Aorta (tissue), 5 donors: ENCODE data around the gene TXN2. TPM values are rescaled to one million over a fixed set of nuclear protein-coding genes. Genes with fewer than 3 reads are reported as not detected.

Experiments used
- ATAC-seq: fragments of 200-7000 bp; cut with Tn5 transposase; one replicate; pipeline ENCODE4 v1.9.1; 2022; ENCODE audit warnings: moderate library complexity; ENCODE audit not compliant: low FRiP score
- DNase-seq, 2 donors: peaks; one replicate each; pipeline ENCODE4 v3.0.0-alpha.2; 2020
- H3K27ac ChIP-seq, 2 donors: one replicate each; pipeline ENCODE4 v1.5.1; 2013; ENCODE audit warnings: low read length in 2 of 2, mild to moderate bottlenecking in 2 of 2, moderate library complexity in 2 of 2, control low read depth in 1 of 2, inconsistent platforms in 1 of 2, low read depth in 1 of 2
- H3K27me3 ChIP-seq, 2 donors: one replicate each; pipeline ENCODE4 v1.6.1; 2013; ENCODE audit warnings: control low read depth in 1 of 2, low read length in 1 of 2, mild to moderate bottlenecking in 1 of 2, moderate library complexity in 1 of 2; ENCODE audit not compliant: insufficient read depth in 2 of 2, control insufficient read depth in 1 of 2
- H3K36me3 ChIP-seq, 2 donors: one replicate each; pipeline ENCODE4 v1.6.1; 2013; ENCODE audit warnings: control low read depth in 1 of 2, low read length in 1 of 2, mild to moderate bottlenecking in 1 of 2; ENCODE audit not compliant: insufficient read depth in 2 of 2, control insufficient read depth in 1 of 2
- H3K4me1 ChIP-seq, 2 donors: one replicate each; pipeline ENCODE4 v1.6.1; 2013; ENCODE audit warnings: low read length in 2 of 2, control low read depth in 1 of 2, mild to moderate bottlenecking in 1 of 2, moderate library complexity in 1 of 2; ENCODE audit not compliant: insufficient read depth in 2 of 2, control insufficient read depth in 1 of 2
- H3K4me3 ChIP-seq, 2 donors: one replicate each; pipeline ENCODE4 v1.5.1; 2013; ENCODE audit warnings: low read length in 2 of 2, control low read depth in 1 of 2, mild to moderate bottlenecking in 1 of 2
- H3K9me3 ChIP-seq: one replicate; pipeline ENCODE4 v1.6.1; 2013; ENCODE audit warnings: mild to moderate bottlenecking, low read length; ENCODE audit not compliant: control insufficient read depth
- WGBS, 2 donors: extraction: QIAGEN DNeasy Blood & Tissue Kit; methylation state at CpG; one replicate each; pipeline ENCODE4 v1.1.7; 2013; 5-methylcytosine and 5-hydroxymethylcytosine counted together
- intact Hi-C, 2 donors: fragments of 100-400 bp; cut with DNase I; formaldehyde crosslinking; loops; one replicate each; pipeline versions ENCODE4 v1.14.2 to v1.15.0; 2022
- polyA plus RNA-seq, 2 donors: library from polyadenylated mRNA; stranded (reverse); fragments of 200-250 nt; gene quantifications; one replicate each; pipeline ENCODE4 v1.2.3, GENCODE V29; 2013
- total RNA-seq, 2 donors: library from RNA; stranded (reverse); fragmentation: NEBNext Ultra II Directional; extraction: Animal tissue kit (Norgen Biotek cat#: 25700); gene quantifications; one replicate each; pipeline ENCODE4 v1.2.1, GENCODE V29; 2021
- donor health status: healthy with polysubstance abuse.
- donor health status: Bipolar disorder and iron deficiency.
- donor health status: DM: no; HTN: no; CAD: no.
- donor health status: DM: no; HTN: no; CAD: no.
- donor health status: DM: yes; HTN: yes; CAD: no.

Gene TXN2
- total and polyA plus RNA-seq, 4 donors = 29.6 to 72.6 (median 48.2) TPM

GRCh38 chr22:36464715-36465231, 16.7 kb downstream of the TXN2 start:
- no peak overlapping the region for H3K4me3 ChIP-seq
- no peaks in the 10 kb centered on the region for H3K27me3 ChIP-seq
- 56 to 63% methylated on average over 18 to 20 of the region's 20 CpGs for WGBS, 2 donors
- no peak for DNase-seq
- no peaks in the 10 kb centered on the region for H3K36me3 ChIP-seq
- H3K9me3 ChIP-seq = no peaks in the 10 kb centered on the region
- no peak for ATAC-seq
- no peaks in the 10 kb centered on the region for H3K4me1 ChIP-seq
- intact Hi-C loops = loop anchor here (2.0 to 5.0 kb wide), 2 partner anchors 78 to 97 kb away; partner anchors contain the start of gene MYH9 (in 2 of the 2)
- peak overlapping the region; percentile 58 to 98 for H3K27ac ChIP-seq

- WGBS, 2 donors = 6 to 10% methylated on average over 17 of the region's 17 CpGs
- intact Hi-C loops = loop anchor here (2.0 kb wide), 1 partner anchor 77 kb away; the partner anchor contains the start of gene MYH9 (in 2 of the 2)
- H3K9me3 ChIP-seq = no peaks in the 10 kb centered on the region
- peak overlapping the region; percentile 83 to 98 for H3K27ac ChIP-seq
- H3K36me3 ChIP-seq = no peaks in the 10 kb centered on the region
- DNase-seq (peak; percentile 87 to 90), ATAC-seq (peak; percentile 58)
- no peaks in the 10 kb centered on the region for H3K27me3 ChIP-seq
- no peak overlapping the region for H3K4me3 ChIP-seq
- no peaks in the 10 kb centered on the region for H3K4me1 ChIP-seq
These were observed 17.7 kb downstream of the TXN2 start for GRCh38 chr22:36463783-36464184.

- no peaks in the 10 kb centered on the region for H3K9me3 ChIP-seq
- DNase-seq (peak; percentile 86 to 92), ATAC-seq (peak; percentile 43)
- H3K27me3 ChIP-seq = no peaks in the 10 kb centered on the region
- H3K4me3 ChIP-seq = no peak overlapping the region
- H3K4me1 ChIP-seq = no peaks in the 10 kb centered on the region
- intact Hi-C loops = no loop called here
- H3K27ac ChIP-seq = peak overlapping the region; percentile 83 to 88
- no peaks in the 10 kb centered on the region for H3K36me3 ChIP-seq
- WGBS, 2 donors = 14 to 19% methylated on average over 16 of the region's 16 CpGs
These were observed 19.5 kb downstream of the TXN2 start for GRCh38 chr22:36461665-36462649.

- Histone ChIP-seq H3K27me3 (no peaks in the 10 kb centered on the region), H3K36me3 (no peaks in the 10 kb centered on the region), H3K27ac (no peak overlapping the region), H3K4me3 (no peak overlapping the region), H3K4me1 (no peaks in the 10 kb centered on the region), H3K9me3 (no peaks in the 10 kb centered on the region)
- ATAC-seq = no peak
- WGBS, 2 donors = 96 to 97% methylated on average over 8 of the region's 8 CpGs
- no peak for DNase-seq
- intact Hi-C loops = no loop called here
These were observed 21.2 kb downstream of the TXN2 start for GRCh38 chr22:36460202-36460601.

GRCh38 chr22:36457688-36458450, 23.6 kb downstream of the TXN2 start:
- DNase-seq = peak; percentile 81 to 88
- Histone ChIP-seq H3K27me3 (no peaks in the 10 kb centered on the region), H3K27ac (peak overlapping the region; percentile 19 to 25), H3K4me3 (no peak overlapping the region), H3K4me1 (no peaks in the 10 kb centered on the region), H3K9me3 (no peaks in the 10 kb centered on the region), H3K36me3 (no peaks in the 10 kb centered on the region)
- intact Hi-C loops = no loop called here
- WGBS, 2 donors = 7 to 14% methylated on average over 13 to 14 of the region's 14 CpGs
- ATAC-seq = peak; percentile 42

- H3K27me3 ChIP-seq = no peaks in the 10 kb centered on the region
- ATAC-seq (no peak), DNase-seq (no peak)
- H3K9me3 ChIP-seq = no peaks in the 10 kb centered on the region
- intact Hi-C loops = no loop called here
- H3K4me1 ChIP-seq = no peaks in the 10 kb centered on the region
- H3K27ac ChIP-seq = peak overlapping the region in 1 of 2 donors; percentile 96
- H3K36me3 ChIP-seq = no peaks in the 10 kb centered on the region
- WGBS, 2 donors = 88% methylated on average over 10 to 12 of the region's 12 CpGs
- no peak overlapping the region for H3K4me3 ChIP-seq
These were observed 25.0 kb downstream of the TXN2 start for GRCh38 chr22:36456464-36456845.

- peak overlapping the region; percentile 64 to 96 for H3K27ac ChIP-seq
- ATAC-seq = peak; percentile 10
- no peak for DNase-seq
- 30 to 31% methylated on average over 21 of the region's 21 CpGs for WGBS, 2 donors
- no peaks in the 10 kb centered on the region for H3K36me3 ChIP-seq
- no peaks in the 10 kb centered on the region for H3K9me3 ChIP-seq
- no peak overlapping the region for H3K4me3 ChIP-seq
- intact Hi-C loops = loop anchor here in 1 of 2 donors (2.0 kb wide), 1 partner anchor 69 kb away; the partner anchor contains the start of gene MYH9
- no peaks in the 10 kb centered on the region for H3K4me1 ChIP-seq
- no peaks in the 10 kb centered on the region for H3K27me3 ChIP-seq
These were observed 25.6 kb downstream of the TXN2 start for GRCh38 chr22:36455571-36456463.
